ENCODE results near the gene CD9. TPM values are rescaled to one million over a fixed set of nuclear protein-coding genes. Genes with fewer than 3 reads are reported as not detected.

The CD9 gene, protein sequence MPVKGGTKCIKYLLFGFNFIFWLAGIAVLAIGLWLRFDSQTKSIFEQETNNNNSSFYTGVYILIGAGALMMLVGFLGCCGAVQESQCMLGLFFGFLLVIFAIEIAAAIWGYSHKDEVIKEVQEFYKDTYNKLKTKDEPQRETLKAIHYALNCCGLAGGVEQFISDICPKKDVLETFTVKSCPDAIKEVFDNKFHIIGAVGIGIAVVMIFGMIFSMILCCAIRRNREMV
- total RNA-seq, result 100 to 1,000 TPM in 2 of 3 donors, 10 to 100 TPM in 1; 91.1 to 436 (median 243) TPM

DNA sequence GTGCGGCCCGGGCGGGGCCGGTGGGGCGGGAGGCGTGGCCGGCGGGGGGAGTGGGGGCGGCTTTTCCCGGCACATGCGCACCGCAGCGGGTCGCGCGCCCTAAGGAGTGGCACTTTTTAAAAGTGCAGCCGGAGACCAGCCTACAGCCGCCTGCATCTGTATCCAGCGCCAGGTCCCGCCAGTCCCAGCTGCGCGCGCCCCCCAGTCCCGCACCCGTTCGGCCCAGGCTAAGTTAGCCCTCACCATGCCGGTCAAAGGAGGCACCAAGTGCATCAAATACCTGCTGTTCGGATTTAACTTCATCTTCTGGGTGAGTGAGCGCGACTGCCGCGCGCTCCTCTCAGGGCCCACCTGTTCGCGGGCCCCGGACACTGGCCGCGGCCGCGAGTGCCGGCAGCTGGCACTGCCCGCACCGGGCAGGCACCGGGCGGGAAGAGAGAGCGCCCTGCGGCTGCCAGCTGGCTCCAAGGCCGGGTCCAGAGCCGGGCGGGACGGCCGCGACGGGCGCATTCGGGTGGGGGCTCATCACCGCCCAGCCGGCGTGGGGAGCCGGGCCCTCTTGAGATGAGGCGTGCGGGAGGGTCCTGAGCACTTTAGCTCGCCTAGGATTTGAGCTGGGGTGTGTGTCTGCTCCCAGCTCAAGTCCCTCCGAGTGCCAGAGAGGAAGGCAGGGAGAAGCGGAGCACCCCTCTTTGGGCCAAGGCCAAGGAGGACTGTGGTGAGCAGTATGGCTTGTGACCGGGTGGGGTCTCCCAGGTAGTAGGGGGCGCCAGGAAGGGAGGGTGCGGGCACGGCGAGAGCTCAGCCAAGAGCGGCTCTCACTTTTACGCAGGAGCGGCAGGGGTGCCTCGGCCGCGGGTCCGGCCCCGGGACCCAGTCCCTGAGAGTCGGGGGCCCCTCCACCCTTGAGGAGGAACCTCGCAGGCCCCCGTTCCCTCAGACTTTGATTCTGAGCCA is at the start of gene CD9:
Gene CD9 (plus strand): TSS at position 145 of the 957 bp plus-strand sequence. CDS start 100 bp downstream, at position 245.
- TF ChIP-seq POLR2A (IDR thresholded peaks at IDR 0.05), result peak; percentile 40
- TF ChIP-seq POLR2AphosphoS5 (IDR thresholded peaks at IDR 0.05), result peak; percentile 26 to 70 (median 33)
- TF ChIP-seq, protein P1, sequence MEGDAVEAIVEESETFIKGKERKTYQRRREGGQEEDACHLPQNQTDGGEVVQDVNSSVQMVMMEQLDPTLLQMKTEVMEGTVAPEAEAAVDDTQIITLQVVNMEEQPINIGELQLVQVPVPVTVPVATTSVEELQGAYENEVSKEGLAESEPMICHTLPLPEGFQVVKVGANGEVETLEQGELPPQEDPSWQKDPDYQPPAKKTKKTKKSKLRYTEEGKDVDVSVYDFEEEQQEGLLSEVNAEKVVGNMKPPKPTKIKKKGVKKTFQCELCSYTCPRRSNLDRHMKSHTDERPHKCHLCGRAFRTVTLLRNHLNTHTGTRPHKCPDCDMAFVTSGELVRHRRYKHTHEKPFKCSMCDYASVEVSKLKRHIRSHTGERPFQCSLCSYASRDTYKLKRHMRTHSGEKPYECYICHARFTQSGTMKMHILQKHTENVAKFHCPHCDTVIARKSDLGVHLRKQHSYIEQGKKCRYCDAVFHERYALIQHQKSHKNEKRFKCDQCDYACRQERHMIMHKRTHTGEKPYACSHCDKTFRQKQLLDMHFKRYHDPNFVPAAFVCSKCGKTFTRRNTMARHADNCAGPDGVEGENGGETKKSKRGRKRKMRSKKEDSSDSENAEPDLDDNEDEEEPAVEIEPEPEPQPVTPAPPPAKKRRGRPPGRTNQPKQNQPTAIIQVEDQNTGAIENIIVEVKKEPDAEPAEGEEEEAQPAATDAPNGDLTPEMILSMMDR (IDR thresholded peaks at IDR 0.05), result no peak
- H3K36me3 ChIP-seq, result no peaks in the 10 kb centered on the region
- peaks cover 0 to 19% of the 10 kb centered on the region in 2 donors for H3K4me1 ChIP-seq
- intact Hi-C loops (cut with DNase I; ENCODE audit: low total_unique reads), result no loop called here
- H3K27me3 ChIP-seq, result no peaks in the 10 kb centered on the region
- no peaks in the 10 kb centered on the region for H3K9me3 ChIP-seq
- DNase-seq (ENCODE audit: low spot score in 2 of 2), result peak; percentile 71 to 85
- H3K4me3 ChIP-seq, result peak within 1 kb of the TSS; percentile 75 to 93 (median 88)
- peak within 1 kb of the TSS; percentile 95 to 98 for H3K27ac ChIP-seq

DNA sequence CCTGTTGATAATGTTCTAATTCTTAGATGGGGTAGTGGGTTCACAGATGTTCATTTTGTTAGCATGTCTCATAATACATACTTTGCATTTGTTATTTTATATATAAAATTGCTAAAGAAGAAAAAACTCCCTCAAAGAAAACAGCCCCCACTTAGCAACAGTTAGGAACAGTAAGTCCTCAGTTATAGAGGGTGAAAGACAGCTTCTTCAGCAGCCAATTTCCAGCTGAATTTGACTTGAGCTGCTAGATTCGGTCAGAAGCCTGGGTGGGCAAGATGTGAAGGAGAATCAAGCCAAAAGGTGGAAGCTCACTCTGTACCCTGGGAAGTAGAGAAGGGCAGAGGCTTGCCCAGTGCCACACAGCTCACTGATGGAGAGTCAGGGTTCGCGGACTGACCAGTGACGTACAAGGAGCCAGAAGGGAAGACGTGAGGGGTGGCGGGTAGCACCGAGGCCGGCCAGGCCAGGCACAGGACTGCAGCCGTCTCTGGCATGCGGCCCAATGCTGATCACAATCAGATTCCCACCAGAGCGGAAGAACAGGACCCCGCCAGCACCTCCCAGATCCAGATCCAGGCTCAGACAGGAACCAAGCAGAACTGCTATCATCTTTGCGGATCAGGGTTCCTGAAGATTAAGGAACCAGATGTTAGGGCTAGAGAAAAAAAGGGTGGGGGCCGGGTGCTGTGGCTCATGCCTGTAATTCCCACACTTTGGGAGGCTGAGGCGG is 45.3 kb upstream of the CD9 start:
- Histone ChIP-seq H3K4me1 (no peaks in the 10 kb centered on the region), H3K27ac (peak overlapping the region in 1 of 2 donors; percentile 6), H3K27me3 (no peaks in the 10 kb centered on the region), H3K9me3 (no peaks in the 10 kb centered on the region), H3K4me3 (no peak overlapping the region), H3K36me3 (no peaks in the 10 kb centered on the region)
- DNase-seq (ENCODE audit: low spot score in 2 of 2), result no peak
- no peak for TF ChIP-seq POLR2AphosphoS5 (IDR thresholded peaks at IDR 0.05)
- TF ChIP-seq, protein P1 (IDR thresholded peaks at IDR 0.05), result no peak
- no peak for TF ChIP-seq POLR2A (IDR thresholded peaks at IDR 0.05)
- intact Hi-C loops (cut with DNase I; ENCODE audit: low total_unique reads), result no loop called here

DNA sequence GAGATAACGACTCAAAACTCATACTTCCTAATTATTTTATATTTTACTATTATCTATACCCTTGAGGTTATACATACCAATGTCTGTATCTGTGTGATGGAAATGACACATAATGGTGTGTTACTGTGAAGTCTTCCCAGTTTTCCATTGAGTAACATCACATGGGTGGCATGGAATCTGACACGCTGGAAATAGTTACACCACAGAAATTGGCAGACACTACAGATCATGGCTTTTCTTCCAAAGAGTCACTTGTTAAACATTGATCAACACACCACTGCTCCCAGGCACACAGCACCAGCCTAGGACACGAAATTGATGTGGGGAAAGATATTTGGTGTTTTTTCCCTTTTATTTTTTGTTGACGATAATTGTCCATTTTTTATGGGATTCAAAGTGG is 42.7 kb upstream of the CD9 start:
- DNase-seq (ENCODE audit: low spot score in 2 of 2), result no peak
- Histone ChIP-seq H3K27ac (no peak overlapping the region), H3K9me3 (no peaks in the 10 kb centered on the region), H3K27me3 (no peaks in the 10 kb centered on the region), H3K4me1 (no peaks in the 10 kb centered on the region), H3K4me3 (no peak overlapping the region), H3K36me3 (no peaks in the 10 kb centered on the region)
- intact Hi-C loops (cut with DNase I; ENCODE audit: low total_unique reads), result no loop called here
- TF ChIP-seq POLR2AphosphoS5 (IDR thresholded peaks at IDR 0.05) (no peak), POLR2A (IDR thresholded peaks at IDR 0.05) (no peak)
- TF ChIP-seq, protein P1 (IDR thresholded peaks at IDR 0.05), result no peak

DNA sequence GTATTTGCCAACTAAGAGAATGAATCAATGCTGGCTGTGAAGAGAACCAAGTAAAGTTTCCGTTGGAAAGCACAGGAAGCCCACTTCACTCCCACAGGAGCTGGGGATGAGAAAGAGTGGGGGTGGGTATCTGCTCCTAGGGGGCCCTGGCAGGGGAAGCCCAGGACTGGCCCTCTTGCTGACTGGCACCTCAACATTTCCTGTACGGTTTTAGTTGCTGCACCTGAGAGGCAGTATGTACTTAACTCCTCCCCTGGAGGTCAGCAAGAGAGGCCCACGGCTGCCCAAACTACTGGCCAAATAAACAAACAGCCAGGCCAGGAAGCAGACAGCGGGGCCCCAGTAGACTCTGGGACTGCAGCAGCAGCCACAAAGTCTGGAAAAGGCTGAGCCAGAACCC is 41.9 kb upstream of the CD9 start:
- H3K4me3 ChIP-seq, result no peak overlapping the region

More for the DNA sequence above, 41.9 kb upstream of the CD9 start:
- no peaks in the 10 kb centered on the region for H3K27me3 ChIP-seq
- intact Hi-C loops (cut with DNase I; ENCODE audit: low total_unique reads), result no loop called here
- H3K9me3 ChIP-seq, result no peaks in the 10 kb centered on the region
- TF ChIP-seq, protein P1 (IDR thresholded peaks at IDR 0.05), result no peak
- no peak for TF ChIP-seq POLR2A (IDR thresholded peaks at IDR 0.05)
- TF ChIP-seq POLR2AphosphoS5 (IDR thresholded peaks at IDR 0.05), result no peak
- H3K4me1 ChIP-seq, result no peaks in the 10 kb centered on the region
- H3K36me3 ChIP-seq, result no peaks in the 10 kb centered on the region
- DNase-seq (ENCODE audit: low spot score in 2 of 2), result no peak
- no peak overlapping the region for H3K27ac ChIP-seq

Data from breast epithelium (tissue), 4 donors.